NK-92 (cell line): ENCODE results near the gene GDPD1.
"Not testable (repeated sequence)": the region's sequence is repeated elsewhere in the genome, so short reads cannot be mapped to it uniquely, and the experiment has no call there.

Experiments used
- DNase-seq: peaks from one replicate; lab custom pipeline; 2025; ENCODE audit not compliant: unreplicated experiment; lab: John Stamatoyannopoulos, UW

Gene GDPD1

DNA sequence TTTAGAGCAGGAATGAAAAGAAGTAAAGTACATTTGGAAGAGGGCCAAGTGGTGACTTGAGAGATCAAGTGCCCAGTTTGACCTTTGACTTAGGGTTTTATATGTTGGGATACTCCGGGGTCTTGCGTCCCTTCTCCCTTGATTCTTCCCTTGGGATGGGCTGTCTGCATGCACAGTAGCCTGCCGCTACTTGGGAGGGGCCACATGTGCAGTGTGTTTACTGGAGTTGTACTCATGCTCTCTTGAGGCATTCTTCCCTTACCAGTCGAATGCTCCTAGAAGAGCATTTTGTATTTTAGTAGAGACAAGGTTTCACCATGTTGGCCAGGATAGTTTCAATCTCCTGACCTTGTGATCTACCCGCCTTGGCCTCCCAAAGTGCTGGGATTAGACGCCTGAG is 23.8 kb downstream of the GDPD1 start:
- no peak for DNase-seq

DNA sequence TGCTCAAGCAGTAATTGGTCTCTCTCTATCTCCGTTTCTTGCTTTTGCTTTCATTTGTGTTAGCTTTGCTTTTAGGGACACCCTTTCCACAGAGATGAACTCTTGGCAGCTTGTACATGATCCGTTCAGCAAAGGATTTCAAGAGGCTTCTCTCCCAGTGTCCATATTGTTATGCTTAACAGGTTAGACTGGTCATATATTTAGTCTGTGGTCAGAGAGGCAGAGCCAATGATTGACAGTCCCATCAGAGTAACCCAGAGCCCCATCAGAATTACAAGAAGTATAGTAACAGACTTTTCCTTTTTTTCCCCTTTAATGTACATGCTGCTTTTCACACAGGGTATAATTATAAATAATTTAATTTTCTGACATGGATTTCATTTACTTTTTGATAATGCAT is 34.4 kb downstream of the GDPD1 start:
- no peak for DNase-seq

DNA sequence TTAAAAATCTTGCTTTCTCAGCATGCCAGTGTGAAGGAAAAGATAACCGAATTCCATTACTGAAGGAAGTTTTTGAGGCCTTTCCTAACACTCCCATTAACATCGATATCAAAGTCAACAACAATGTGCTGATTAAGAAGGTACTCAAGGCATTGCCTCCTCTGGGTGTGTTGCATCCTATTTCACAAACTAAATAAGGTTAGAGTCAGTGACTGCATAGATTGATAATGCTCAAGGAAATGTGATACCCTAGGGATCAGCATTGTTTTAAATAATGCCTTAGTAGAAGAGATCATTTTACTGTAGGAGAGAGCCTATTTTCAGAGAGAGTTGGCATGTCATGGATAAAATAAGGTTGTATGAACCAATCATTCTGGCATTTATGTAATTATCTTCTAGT is 36.8 kb downstream of the GDPD1 start:
- no peak for DNase-seq

DNA sequence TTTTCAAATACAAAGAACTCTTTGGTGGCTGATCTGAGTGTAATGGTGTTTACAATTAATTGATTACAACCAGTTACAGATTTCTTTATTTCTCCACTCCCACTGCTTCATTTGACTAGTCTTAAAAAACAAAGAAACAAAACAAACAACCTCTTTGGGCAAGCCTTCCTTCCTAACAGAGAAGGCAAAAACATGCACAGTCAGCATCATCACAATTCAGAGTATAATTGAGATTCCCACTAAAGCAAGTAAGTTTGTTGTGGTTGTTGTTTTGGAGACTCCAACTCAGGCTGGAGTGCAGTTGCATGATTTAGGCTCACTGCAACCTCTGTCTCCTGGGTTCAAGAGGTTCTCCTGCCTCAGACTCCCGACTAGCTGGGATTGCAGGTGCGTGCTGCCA is 40.4 kb downstream of the GDPD1 start:
- no peak for DNase-seq

DNA sequence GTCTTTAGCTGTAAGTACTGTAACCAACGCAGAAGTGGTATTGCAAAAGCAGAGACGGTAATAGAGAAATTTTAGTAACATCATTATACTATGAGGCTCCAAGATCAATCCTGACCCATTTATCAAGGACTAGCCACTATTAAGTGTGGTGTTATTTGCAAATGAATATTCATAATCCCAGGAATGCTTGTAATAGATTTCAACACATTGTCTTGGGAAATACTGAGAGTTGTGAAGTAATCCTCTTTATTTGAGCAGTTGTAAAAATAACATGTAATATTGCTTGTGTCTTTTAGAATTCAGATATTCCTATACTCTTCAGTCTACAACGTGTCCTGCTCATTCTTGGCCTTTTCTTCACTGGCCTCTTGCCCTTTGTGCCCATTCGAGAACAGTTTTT is 46.4 kb downstream of the GDPD1 start:
- no peak for DNase-seq

DNA sequence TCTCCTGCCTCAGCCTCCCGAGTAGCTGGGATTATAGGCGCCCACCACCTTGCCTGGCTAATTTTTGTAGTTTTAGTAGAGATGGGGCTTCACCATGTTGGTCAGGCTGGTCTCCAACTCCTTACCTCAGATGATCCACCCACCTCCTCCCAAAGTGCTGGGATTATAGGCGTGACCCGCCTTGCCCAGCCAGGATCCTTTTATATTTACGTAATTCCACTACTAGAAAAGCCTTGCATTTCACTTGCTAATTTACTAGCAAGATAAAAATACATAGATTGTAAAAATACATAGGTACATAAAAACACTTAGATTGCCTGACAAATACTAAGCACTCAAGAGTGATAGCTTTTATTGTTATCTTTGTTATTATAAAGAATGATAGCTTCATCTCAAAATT is 47.5 kb downstream of the GDPD1 start:
- DNase-seq, result no peak

DNA sequence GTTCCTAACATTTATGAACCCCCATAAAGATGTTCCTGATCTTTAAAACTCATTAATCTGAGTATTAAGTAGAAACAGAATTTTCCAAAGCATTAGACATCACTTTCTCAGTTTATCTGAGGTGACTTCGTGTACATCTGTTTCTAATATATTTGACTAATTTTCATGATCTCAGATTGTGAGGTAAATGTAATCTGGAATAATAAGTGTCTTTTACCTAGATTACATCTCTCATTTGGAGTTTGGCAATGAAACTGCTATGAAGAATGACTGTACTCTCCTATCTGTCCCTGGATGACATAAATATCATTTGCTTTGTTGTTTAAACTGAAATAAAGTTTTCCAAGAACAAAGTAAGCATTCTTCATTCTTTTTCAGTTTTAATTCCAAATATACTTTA is 55.3 kb downstream of the GDPD1 start:
- DNase-seq, result no peak

DNA sequence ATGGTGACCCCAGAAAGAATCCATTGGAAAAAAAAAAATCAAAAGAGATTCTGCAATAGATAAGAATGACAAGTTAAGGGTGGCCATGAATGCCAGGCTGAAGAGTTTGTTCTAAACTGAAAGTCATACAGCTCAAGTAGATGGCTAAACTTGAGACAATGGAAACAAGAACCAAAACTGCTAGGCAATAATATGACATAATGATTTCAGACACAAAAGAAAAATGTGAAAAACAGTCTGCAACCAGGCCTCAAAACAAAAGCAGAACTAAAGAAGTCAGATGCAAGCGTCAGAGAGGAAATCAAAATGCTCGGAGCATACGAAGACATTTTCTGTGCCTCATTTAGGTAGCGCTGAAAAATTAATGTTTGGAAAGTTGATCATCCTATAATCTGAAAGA is 56.7 kb downstream of the GDPD1 start:
- DNase-seq, result no peak

DNA sequence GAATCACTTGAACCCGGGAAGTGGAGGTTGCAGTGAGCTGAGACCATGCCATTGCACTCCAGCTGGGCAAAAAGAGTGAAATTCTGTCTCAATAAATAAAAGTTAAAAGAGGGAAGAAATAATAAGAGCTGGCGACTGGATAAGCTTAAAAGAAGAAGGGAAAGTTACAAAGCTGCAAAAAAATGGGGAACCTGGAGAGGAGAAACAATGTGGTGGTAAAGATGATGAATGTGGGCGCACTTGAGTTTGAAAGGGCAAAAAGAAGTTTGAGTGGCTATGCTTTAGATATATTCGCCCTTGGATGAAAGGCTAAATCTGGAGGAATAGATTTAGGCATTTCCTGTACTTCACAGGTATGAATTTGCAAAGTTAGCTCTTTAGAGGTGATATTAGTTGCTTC is 58.1 kb downstream of the GDPD1 start:
- DNase-seq, result no peak

DNA sequence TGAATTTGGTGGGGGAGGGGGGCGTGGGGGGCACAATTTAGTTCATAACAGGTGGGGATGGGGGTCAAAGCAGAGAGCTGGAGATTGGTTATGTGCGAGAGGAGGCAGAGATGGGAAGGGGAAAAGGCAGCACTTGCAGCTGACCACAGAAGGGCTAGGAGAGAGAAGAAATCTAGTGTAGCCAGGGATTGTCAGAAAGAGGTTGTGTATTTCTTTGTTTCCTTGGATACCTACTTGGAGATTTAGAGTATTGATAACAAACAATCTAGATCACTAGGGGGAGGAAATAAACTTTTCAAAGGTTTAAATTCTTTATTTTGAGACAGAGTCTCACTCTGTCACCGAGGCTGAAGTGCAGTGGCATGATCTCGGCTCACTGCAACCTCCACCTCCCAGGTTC is 64.0 kb downstream of the GDPD1 start:
- no peak for DNase-seq

DNA sequence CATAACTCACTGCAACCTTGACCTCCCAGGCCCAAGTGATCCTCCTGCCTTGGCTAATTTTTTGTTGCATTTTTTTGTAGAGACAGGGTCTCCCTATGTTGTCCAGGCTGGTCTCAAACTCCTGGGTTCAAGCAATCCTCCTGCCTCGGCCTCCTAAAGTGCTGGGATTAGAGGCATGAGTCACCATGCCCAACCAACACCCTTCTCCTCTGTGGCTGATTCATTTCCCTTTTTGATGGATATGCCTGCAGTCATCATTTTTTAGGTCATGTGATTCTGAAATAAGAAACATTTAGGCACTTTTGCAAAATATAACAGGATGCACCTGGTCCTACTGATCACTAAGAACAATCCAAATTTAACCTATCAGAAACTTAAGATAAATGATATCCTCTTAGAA is 67.1 kb downstream of the GDPD1 start:
- no peak for DNase-seq

DNA sequence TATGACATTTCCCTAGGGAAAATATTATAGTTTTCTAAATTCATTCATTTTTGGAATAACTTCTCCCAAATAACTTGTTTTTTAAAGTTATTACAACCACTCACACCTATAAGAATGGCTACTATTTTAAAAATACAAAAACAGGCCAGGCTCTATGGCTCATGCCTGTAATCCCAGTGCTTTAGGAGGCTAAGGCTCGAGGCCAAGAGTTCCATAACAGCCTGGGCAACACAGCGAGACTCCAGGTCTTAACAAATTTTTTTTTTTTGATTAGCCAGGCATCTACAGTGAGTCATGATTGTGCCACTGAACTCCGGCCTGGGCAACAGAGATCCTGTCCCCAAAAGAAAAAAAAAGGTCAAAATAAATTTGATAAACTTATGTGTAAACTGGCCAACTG is 67.6 kb downstream of the GDPD1 start:
- DNase-seq, result no peak

DNA sequence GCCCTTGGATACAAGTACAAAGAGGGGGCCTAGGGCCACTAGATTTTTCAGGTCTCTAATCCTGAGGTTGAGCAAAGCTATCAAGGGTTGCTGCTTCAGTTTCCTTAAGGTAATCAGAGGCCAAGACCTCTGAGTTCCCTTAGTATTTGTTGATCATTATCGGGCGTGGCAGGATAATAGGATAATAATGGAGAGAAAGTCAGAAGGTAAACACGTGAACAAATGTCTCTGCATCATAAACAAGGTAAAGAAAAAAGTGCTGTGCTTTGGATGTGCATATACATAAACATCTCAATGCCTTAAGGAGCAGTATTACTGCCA is 69.6 kb downstream of the GDPD1 start:
- DNase-seq, result no peak

DNA sequence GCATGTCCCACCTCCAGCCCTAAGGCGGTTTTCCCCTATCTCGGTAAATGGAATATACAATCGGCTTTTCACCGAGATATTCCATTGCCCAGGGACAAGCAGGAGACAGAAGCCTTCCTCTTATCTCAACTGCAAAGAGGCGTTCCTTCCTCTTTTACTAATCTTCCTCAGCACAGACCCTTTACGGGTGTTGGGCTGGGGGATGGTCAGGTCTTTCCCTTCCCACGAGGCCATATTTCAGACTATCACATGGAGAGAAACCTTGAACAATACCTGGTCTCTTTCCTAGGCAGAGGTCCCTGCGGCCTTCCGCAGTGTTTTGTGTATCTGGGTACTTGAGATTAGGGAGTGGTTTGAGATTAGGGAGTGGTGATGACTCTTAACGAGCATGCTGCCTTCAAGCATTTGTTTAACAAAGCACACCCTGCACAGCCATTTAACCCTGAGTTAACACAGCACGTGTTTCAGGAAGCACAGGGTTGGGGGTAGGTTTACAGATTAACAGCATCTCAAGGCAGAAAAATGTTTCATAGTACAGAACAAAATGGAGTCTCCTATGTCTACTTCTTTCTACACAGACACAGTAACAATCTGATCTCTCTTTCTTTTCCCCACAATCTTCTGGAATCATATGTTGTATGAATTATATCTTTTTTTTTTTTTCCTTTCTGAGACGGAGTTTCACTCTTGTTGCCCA is 70.1 kb downstream of the GDPD1 start:
- not testable (repeated sequence) for DNase-seq

DNA sequence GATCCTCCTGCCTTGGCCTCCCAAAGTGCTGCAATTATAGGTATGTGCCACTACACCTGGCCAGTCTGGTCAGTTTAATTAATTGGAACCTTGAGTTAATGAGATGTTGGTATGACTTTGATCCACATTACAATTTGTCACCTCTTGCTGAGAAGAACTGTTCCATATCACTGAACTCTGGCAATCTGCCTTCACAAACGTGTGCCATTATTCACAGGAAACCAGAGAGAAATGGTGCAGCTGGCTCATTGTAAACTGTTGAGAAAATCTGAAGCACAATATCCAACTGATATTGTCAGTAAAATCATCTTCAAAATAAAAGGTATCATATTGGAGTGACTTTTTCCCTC is 71.8 kb downstream of the GDPD1 start:
- no peak for DNase-seq

DNA sequence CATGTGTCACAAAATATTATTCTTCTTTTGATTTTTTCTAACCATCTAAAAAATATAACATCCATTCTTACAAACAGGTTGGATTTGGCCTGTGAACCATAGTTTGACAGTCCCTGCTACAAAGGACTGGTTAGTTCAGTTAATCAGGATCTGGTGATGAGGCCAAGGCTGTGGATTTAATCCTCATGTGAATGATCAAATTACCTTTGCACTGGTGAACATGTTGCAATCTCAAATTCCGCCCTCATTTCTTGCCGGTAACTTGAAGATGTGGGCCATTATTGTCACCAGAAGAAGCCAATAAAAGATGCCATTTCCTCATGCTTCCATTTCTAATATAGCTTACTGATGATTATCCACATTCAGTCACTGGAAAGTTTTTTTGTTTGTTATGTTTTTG is 75.9 kb downstream of the GDPD1 start:
- no peak for DNase-seq

DNA sequence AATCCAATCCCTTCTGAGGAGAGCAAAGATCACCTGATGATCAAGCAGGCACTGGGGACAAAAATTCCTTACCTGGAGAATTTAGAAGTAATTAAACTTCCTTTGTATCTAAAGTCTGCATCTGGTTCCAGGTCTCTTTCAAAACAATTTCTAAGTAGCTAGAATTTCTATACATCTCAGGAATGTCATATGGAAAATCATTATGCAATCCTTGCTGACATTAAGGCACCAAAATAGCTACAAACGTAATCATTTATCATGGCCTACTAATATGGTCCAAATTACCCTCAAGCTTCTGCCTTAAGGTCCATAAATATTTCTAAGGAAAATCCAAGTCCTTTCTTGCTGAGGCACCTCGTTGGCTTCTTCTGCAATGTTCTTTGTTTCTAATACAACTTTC is 78.2 kb downstream of the GDPD1 start:
- no peak for DNase-seq

DNA sequence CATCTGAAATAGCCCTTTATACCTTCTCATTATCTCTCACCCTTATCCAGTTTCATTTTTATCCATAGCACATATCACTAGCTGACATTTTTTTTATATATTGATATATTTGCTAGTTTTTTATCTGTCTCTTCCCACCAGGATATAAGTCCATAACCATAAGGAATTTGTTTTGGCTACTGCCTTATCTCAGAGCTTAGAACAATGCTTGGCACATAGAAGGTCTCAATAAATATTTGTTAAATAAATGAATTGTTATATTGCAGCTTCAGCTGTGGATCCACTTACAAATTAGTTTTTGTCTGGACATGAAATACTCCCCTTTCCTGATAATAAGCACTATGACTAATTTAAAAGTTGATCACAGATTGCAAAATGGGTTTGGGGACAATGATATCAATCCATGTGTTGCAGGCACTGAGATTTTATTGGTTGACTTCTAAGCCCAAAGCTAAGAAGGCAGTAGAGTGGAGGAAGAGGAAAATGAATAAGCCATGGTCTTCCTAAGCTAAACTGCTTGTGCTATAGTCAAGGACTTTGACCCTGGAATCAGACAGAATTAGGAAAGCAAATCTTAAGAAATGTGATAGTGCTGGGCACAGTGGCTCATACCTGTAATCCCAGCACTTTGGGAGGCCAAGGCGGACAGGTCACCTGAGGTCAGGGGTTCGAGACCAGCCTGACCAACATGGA is 79.2 kb downstream of the GDPD1 start:
- DNase-seq, result no peak

DNA sequence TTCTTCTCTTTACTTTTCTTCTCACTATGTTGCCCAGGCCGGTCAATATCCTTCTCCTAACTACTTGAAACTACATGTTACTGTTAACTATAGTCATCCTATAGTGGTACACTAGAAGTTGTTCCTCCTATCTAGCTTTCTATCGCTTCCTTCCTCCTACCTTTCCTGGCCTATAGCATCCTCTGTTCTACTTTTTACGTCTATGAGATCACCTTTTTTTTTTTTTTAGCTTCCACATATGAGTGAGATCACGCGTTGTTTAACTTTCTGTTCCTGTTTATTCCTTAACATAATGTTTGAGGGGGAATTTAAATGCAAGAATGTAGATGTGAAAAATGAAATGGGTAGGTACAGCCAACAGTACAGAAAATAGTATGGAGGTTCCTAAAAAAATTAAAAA is 80.6 kb downstream of the GDPD1 start:
- no peak for DNase-seq

DNA sequence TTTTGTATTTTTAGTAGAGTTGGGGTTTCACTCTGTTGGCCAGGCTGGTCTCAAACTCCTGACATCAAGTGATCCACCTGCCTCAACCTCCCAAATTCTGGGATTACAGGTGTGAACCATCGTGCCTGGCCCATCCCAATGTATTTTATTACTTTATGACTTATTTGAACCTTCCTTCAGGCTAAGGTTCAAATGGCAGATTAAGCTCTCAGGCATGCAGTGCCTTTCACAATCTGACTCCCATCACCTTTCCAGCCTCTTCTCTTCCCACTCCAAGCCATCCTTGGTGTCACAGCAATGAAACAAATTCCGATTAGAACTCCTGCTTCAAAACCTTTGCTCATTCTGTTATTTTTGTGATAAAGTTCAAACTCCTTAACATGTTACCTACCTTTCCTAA is 84.5 kb downstream of the GDPD1 start:
- no peak for DNase-seq

DNA sequence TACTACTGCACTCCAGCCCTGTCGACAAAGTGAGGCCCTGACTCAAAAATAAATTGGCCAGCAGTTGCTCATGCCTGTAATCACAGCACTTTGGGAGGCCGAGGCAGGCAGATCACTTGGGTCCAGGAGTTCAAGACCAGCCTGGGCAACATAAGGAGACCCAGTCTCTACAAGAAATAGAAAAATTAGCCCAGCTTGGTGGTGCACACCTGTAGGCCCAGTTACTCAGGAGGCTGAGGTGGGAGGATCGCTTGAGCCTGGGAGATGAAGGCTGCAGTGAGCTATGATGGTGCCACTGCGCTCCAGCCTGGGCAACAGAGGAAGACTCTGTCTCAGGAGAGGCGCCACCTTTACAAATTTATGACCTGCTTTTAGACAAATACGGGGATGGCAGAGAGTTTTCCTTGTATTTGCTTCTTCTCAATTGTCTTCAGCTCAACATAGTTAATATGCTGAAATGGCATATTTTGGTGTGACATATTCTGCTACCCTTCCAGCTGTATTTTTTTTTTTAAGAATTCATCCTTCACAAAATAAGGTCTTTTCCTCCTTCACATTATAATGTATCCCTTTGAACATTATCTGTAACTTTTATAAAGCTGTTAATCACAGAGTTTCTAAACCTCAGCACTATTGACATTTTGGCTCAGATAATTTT is 90.1 kb downstream of the GDPD1 start:
- DNase-seq, result no peak

DNA sequence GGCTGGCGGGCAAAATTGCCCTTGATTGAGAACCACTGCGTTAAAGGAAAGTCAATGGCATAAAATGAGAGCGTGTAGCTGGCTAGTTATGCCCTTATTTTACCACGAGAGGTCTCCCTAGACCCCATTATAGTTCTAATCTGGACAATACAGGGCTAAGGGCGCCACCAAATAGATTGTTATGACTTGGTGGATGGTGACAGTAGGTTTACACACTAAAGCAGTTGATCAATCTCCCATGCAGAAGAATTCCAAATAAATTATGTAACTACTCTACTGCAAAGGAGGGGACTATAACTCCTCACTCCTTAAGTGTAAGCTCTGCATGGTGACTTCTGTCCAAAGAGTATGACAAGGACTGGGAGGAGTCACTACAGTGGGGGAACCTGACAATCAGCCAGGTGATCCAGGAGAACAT is 90.7 kb downstream of the GDPD1 start:
- no peak for DNase-seq

DNA sequence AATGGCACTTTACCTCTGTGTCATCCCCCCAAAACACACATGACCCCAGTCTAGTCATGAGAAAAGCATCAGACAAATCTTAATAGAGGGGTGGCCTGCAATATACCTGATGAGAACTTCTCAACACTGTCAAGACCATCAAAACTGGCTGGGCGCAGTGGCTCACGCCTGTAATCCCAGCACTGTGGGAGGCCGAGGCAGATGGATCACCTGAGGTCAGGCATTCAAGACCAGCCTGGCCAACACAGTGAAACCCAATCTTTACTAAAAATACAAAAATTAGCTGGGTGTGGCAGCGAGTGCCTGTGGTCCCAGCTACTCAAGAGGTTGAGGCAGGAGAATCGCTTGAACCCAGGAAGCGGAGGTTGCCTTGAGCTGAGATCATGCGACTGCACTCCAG is 91.2 kb downstream of the GDPD1 start:
- not testable (repeated sequence) for DNase-seq
